IMR-90 (cell line): Measurements from ENCODE around the gene JKAMP. TPM values are rescaled to one million over a fixed set of nuclear protein-coding genes. Genes with fewer than 3 reads are reported as not detected.

Experiments used
- ATAC-seq: fragments of 200-7000 bp; cut with Tn5 transposase; 2 replicates; pipeline ENCODE4 v1.9.1; 2020; ENCODE audit warnings: low read depth, mild to moderate bottlenecking, moderate library complexity
- BruUV-seq: library from RNA; stranded (reverse); fragments of 400-500 nt; replicated peaks from 2 replicates; lab custom pipeline; 2021; lab: Mats Ljungman, UMichigan
- CTCF ChIA-PET: fragments of 300-600 bp; formaldehyde crosslinking; extraction: SDS; loops from one replicate; lab custom pipeline; 2021; ENCODE audit warnings: antibody characterized with exemption; lab: Yijun Ruan, JAX
- POLR2A ChIA-PET: fragments of 300-600 bp; sonication (Branson Sonifier 250); formaldehyde crosslinking; loops from one replicate; lab custom pipeline; 2022; ENCODE audit warnings: antibody characterized with exemption; ENCODE audit not compliant: unreplicated experiment; lab: Charles Lee
- DNase-seq: peaks from one replicate; pipeline ENCODE4 v3.0.0; 2013
- H2AFZ ChIP-seq: replicated peaks from 2 replicates; pipeline ENCODE3; 2013; ENCODE audit warnings: low read length, mild to moderate bottlenecking; ENCODE audit not compliant: poor library complexity
- H2AK5ac ChIP-seq: 2 replicates; pipeline ENCODE4 v1.6.1; 2013; ENCODE audit warnings: low read depth, low read length, inconsistent platforms
- H2AK9ac ChIP-seq: replicated peaks from 2 replicates; pipeline ENCODE3; 2013; ENCODE audit warnings: mild to moderate bottlenecking, low read depth, low read length, moderate library complexity; ENCODE audit not compliant: poor library complexity
- H2BK120ac ChIP-seq: 2 replicates; pipeline ENCODE4 v1.6.1; 2013; ENCODE audit warnings: low read depth, low read length, inconsistent platforms
- H2BK15ac ChIP-seq: 3 replicates; pipeline ENCODE4 v1.6.1; 2013; ENCODE audit warnings: low read depth, low read length, inconsistent platforms
- H2BK20ac ChIP-seq: 2 replicates; pipeline ENCODE4 v1.6.1; 2013; ENCODE audit warnings: low read depth, mild to moderate bottlenecking, inconsistent platforms, low read length, moderate library complexity
- H2BK5ac ChIP-seq: 2 replicates; pipeline ENCODE4 v1.6.1; 2013; ENCODE audit warnings: mild to moderate bottlenecking, low read depth, low read length, inconsistent platforms; ENCODE audit not compliant: poor library complexity, severe bottlenecking
- H3K14ac ChIP-seq: replicated peaks from 2 replicates; pipeline ENCODE4 v1.6.1; 2013; ENCODE audit warnings: low read depth, low read length, inconsistent platforms
- H3K18ac ChIP-seq: 2 replicates; pipeline ENCODE4 v1.6.1; 2013; ENCODE audit warnings: low read depth, low read length, control low read depth
- H3K23ac ChIP-seq: 2 replicates; pipeline ENCODE4 v1.6.1; 2013; ENCODE audit warnings: low read depth, low read length, inconsistent platforms
- H3K27ac ChIP-seq: 2 replicates; pipeline ENCODE4 v1.5.1; 2013; ENCODE audit warnings: mild to moderate bottlenecking, control low read depth, low read length; ENCODE audit not compliant: insufficient read depth
- H3K27me3 ChIP-seq: 2 replicates; pipeline ENCODE4 v1.6.1; 2013; ENCODE audit warnings: low read length; ENCODE audit not compliant: control insufficient read depth, insufficient read depth
- H3K36me3 ChIP-seq: 2 replicates; pipeline ENCODE4 v1.6.1; 2013; ENCODE audit warnings: low read length, mixed read lengths; ENCODE audit not compliant: control insufficient read depth, insufficient read depth
- H3K4ac ChIP-seq: 2 replicates; pipeline ENCODE4 v1.6.1; 2013; ENCODE audit warnings: low read depth, low read length, inconsistent platforms
- H3K4me1 ChIP-seq: 2 replicates; pipeline ENCODE4 v1.6.1; 2013; ENCODE audit warnings: low read length, mixed read lengths; ENCODE audit not compliant: control insufficient read depth, insufficient read depth
- H3K4me2 ChIP-seq: 2 replicates; pipeline ENCODE4 v1.6.1; 2013; ENCODE audit warnings: low read depth, mild to moderate bottlenecking, control low read depth, low read length, moderate library complexity
- H3K4me3 ChIP-seq: 2 replicates; pipeline ENCODE4 v1.5.1; 2013; ENCODE audit warnings: low read depth, mild to moderate bottlenecking, control low read depth, low read length, moderate library complexity; ENCODE audit not compliant: insufficient read depth
- H3K56ac ChIP-seq: 2 replicates; pipeline ENCODE4 v1.6.1; 2013; ENCODE audit warnings: low read length, inconsistent platforms; ENCODE audit not compliant: insufficient read depth; ENCODE audit errors: extremely low read depth
- H3K79me1 ChIP-seq, 2 experiments: 2 replicates each; pipeline ENCODE4 v1.6.1; 2013; ENCODE audit warnings: low read length in 2 of 2, inconsistent platforms in 1 of 2, low read depth in 1 of 2
- H3K9ac ChIP-seq: 2 replicates; pipeline ENCODE4 v1.6.1; 2013; ENCODE audit warnings: low read depth, low read length, control low read depth
- H3K9me1 ChIP-seq: 2 replicates; pipeline ENCODE4 v1.6.1; 2013; ENCODE audit warnings: low read length, inconsistent platforms; ENCODE audit not compliant: insufficient read depth
- H3K9me3 ChIP-seq: 2 replicates; pipeline ENCODE4 v1.6.1; 2013; ENCODE audit warnings: low read length; ENCODE audit not compliant: control insufficient read depth, insufficient read depth
- H4K20me1 ChIP-seq: 2 replicates; pipeline ENCODE4 v1.6.1; 2013; ENCODE audit warnings: low read length, inconsistent platforms; ENCODE audit not compliant: insufficient read depth
- H4K5ac ChIP-seq: 2 replicates; pipeline ENCODE4 v1.6.1; 2013; ENCODE audit warnings: mild to moderate bottlenecking, low read depth, low read length, control low read depth
- H4K8ac ChIP-seq, 2 experiments: 2 replicates each; pipeline ENCODE4 v1.6.1; 2013; ENCODE audit warnings: low read depth in 2 of 2, low read length in 2 of 2, control low read depth in 1 of 2, inconsistent platforms in 1 of 2
- H4K91ac ChIP-seq: 2 replicates; pipeline ENCODE4 v1.6.1; 2013; ENCODE audit warnings: low read depth, low read length, inconsistent platforms; ENCODE audit not compliant: insufficient read depth
- CEBPB ChIP-seq: IDR thresholded peaks from 2 replicates; pipeline ENCODE4 v1.6.1; 2012; ENCODE audit warnings: low read depth, low read length, improper control_type of control experiment
- FOS ChIP-seq: fragments of 150-350 bp; IDR thresholded peaks from 2 replicates; pipeline ENCODE4 v1.6.1; 2016; ENCODE audit warnings: low read depth, low read length
- MAZ ChIP-seq: IDR thresholded peaks from 2 replicates; pipeline ENCODE4 v1.6.1; 2012; ENCODE audit warnings: low read depth, mild to moderate bottlenecking, low read length, improper control_type of control experiment, moderate library complexity, borderline replicate concordance
- RFX5 ChIP-seq: IDR thresholded peaks from 2 replicates; pipeline ENCODE4 v1.8.0; 2012; ENCODE audit warnings: low read depth, mild to moderate bottlenecking, low read length, moderate library complexity
- SMC3 ChIP-seq: fragments of 150-350 bp; IDR thresholded peaks from 2 replicates; pipeline ENCODE4 v1.6.1; 2016; ENCODE audit warnings: low read depth, mild to moderate bottlenecking, antibody characterized with exemption, low read length, moderate library complexity
- WGBS, 2 experiments: methylation state at CpG; one replicate each; pipeline versions ENCODE4 v1.1.5 to v1.1.7; 2013; ENCODE audit warnings: missing lambda C conversion rate in 2 of 2; ENCODE audit not compliant: insufficient read length in 1 of 2; ENCODE audit errors: extremely low coverage in 2 of 2; 5-methylcytosine and 5-hydroxymethylcytosine counted together
- dilution Hi-C: fragments of 300-500 bp; cut with HindIII; formaldehyde crosslinking; loops from one replicate; pipeline ENCODE4 v1.14.3; 2018; ENCODE audit warnings: low sequenced_read_pairs; ENCODE audit not compliant: unreplicated experiment
- in situ Hi-C: fragments of 300-500 bp; cut with MboI; formaldehyde crosslinking; loops from 3 replicates; pipeline ENCODE4 v1.14.3; 2019; ENCODE audit warnings: low sequenced_read_pairs, inconsistent platforms, mixed read lengths
- intact Hi-C: fragments of 100-400 bp; cut with micrococcal nuclease; formaldehyde crosslinking; loops from 2 replicates; pipeline ENCODE4 v1.10.0; 2022
- polyA plus RNA-seq, 3 experiments: library from polyadenylated mRNA; depleted of rRNA; stranded (reverse); fragments of >200 nt; gene quantifications; 2 replicates each; pipeline ENCODE4 v1.2.3, GENCODE V29; 2012; ENCODE audit warnings: low replicate concordance in 1 of 3
- total RNA-seq: library from RNA; depleted of rRNA; stranded (reverse); fragments of >200 nt; gene quantifications from 2 replicates; pipeline ENCODE4 v1.2.3, GENCODE V29; 2012

JKAMP gene
- total and polyA plus RNA-seq, 2 of the 4 experiments (the other 2 are of a cell fraction): 62.2 to 101 TPM

- no peak for TF ChIP-seq CEBPB
- TF ChIP-seq SMC3: no peak
- TF ChIP-seq RFX5: no peak
- no peak for TF ChIP-seq MAZ
- no peak for TF ChIP-seq FOS
- H2BK15ac ChIP-seq: no peak overlapping the region; the same call in 2 of the 3 replicates
- WGBS, 2 experiments: no CpG with 5 or more reads among the region's 1 CpG
- peak overlapping the region; percentile 12; the same call in 1 of the 2 replicates for H4K5ac ChIP-seq
- DNase-seq (peak; percentile 72), ATAC-seq (peak; percentile 63; the same call in 1 of the 2 replicates)
- peak overlapping the region; percentile 59; the same call in 1 of the 2 replicates for H3K14ac ChIP-seq
- H2AK9ac ChIP-seq: no peak overlapping the region
- H3K4me1 ChIP-seq: peaks cover 7% of the 10 kb centered on the region
- H3K9me1 ChIP-seq: peaks cover 8% of the 10 kb centered on the region
- H2BK5ac ChIP-seq: peak overlapping the region; percentile 6
- BruUV-seq: no TSS peak
- no peak overlapping the region; the same call in 1 of the 2 replicates for H3K9ac ChIP-seq
- ChIA-PET CTCF (no interaction called here), POLR2A (no interaction called here)
- no peak overlapping the region for H3K56ac ChIP-seq
- H3K4ac ChIP-seq: no peak overlapping the region
- no peaks in the 10 kb centered on the region for H3K27me3 ChIP-seq
- in situ Hi-C loops (loop anchor here (25.0 kb wide), 2 partner anchors 837 to 987 kb away; partner anchors contain the start of gene DACT1), intact Hi-C loops (no loop called here), dilution Hi-C loops (no loop called here)
- H2AK5ac ChIP-seq: no peak overlapping the region
- no peak overlapping the region for H2AFZ ChIP-seq
- no peak overlapping the region for H3K4me2 ChIP-seq
- no peak overlapping the region; the same call in 1 of the 2 replicates for H4K91ac ChIP-seq
- peaks cover 19 to 53% of the 10 kb centered on the region in 2 experiments for H3K79me1 ChIP-seq
- no peak overlapping the region for H3K23ac ChIP-seq
- no peak overlapping the region for H3K4me3 ChIP-seq
- peaks cover 6% of the 10 kb centered on the region; the same call in 1 of the 2 replicates for H4K20me1 ChIP-seq
- H4K8ac ChIP-seq: peak overlapping the region; percentile 44 to 66
- peak overlapping the region; percentile 17; the same call in 1 of the 2 replicates for H2BK20ac ChIP-seq
- peaks cover 34% of the 10 kb centered on the region for H3K36me3 ChIP-seq
- peak overlapping the region; percentile 28; the same call in 1 of the 2 replicates for H2BK120ac ChIP-seq
- no peak overlapping the region; the same call in 1 of the 2 replicates for H3K18ac ChIP-seq
- H3K9me3 ChIP-seq: no peaks in the 10 kb centered on the region
- H3K27ac ChIP-seq: peak overlapping the region; percentile 45
Measured at GRCh38 chr14:59474172-59474571, 10.1 kb upstream of the JKAMP start.
